Mesothelial cell of epicardium (in vitro differentiated cells): Measurements from ENCODE around the gene SPPL3. TPM values are rescaled to one million over a fixed set of nuclear protein-coding genes. Genes with fewer than 3 reads are reported as not detected.

Experiments
- DNase-seq, 2 experiments: peaks; one replicate each; pipeline ENCODE4 v3.0.0; 2021; ENCODE audit warnings: low spot score in 2 of 2; ENCODE audit not compliant: unreplicated experiment in 2 of 2
- H3K27ac Mint-ChIP-seq: 2 replicates; pipeline ENCODE4 v1.8.0; 2021; ENCODE audit warnings: mixed read lengths
- H3K27me3 Mint-ChIP-seq: 2 replicates; pipeline ENCODE4 v1.8.0; 2021; ENCODE audit warnings: low read depth, mixed read lengths
- H3K36me3 Mint-ChIP-seq: 2 replicates; pipeline ENCODE4 v1.8.0; 2021; ENCODE audit warnings: mixed read lengths
- H3K4me1 Mint-ChIP-seq: 2 replicates; pipeline ENCODE4 v1.8.0; 2021; ENCODE audit warnings: mixed read lengths
- H3K4me3 Mint-ChIP-seq: 2 replicates; pipeline ENCODE4 v1.8.0; 2021; ENCODE audit warnings: mild to moderate bottlenecking, moderate library complexity, mixed read lengths
- H3K9me3 Mint-ChIP-seq: 2 replicates; pipeline ENCODE4 v1.8.0; 2021; ENCODE audit warnings: mixed read lengths
- CTCF ChIP-seq: fragments of 200-600 bp; sonication (generic); IDR thresholded peaks from one replicate; pipeline ENCODE4 v1.5.0; 2021; ENCODE audit warnings: antibody characterized with exemption; ENCODE audit not compliant: unreplicated experiment
- total RNA-seq: library from RNA; stranded (reverse); gene quantifications from 3 replicates; pipeline ENCODE4 v1.2.1, GENCODE V29; 2021

The SPPL3 gene
- total RNA-seq, 1 donor from 2014 or later: 79.8 TPM

GRCh38 chr12:120890963-120891362 is 13.2 kb downstream of the SPPL3 start:
- TF ChIP-seq CTCF: no peak
- Mint-ChIP-seq H3K27ac (peak overlapping the region; percentile 19), H3K4me1 (peaks cover 16% of the 10 kb centered on the region), H3K27me3 (no peaks in the 10 kb centered on the region), H3K4me3 (no peak overlapping the region), H3K9me3 (no peaks in the 10 kb centered on the region), H3K36me3 (peaks cover 15% of the 10 kb centered on the region)
- no peak for DNase-seq

GRCh38 chr12:120887253-120888043 is 16.7 kb downstream of the SPPL3 start:
- no peak for DNase-seq
- Mint-ChIP-seq H3K36me3 (peaks cover 8% of the 10 kb centered on the region), H3K27me3 (no peaks in the 10 kb centered on the region), H3K4me1 (peaks cover 15% of the 10 kb centered on the region), H3K27ac (no peak overlapping the region), H3K4me3 (no peak overlapping the region), H3K9me3 (no peaks in the 10 kb centered on the region)
- TF ChIP-seq CTCF: no peak

GRCh38 chr12:120886199-120887018 is 17.7 kb downstream of the SPPL3 start:
- peak overlapping the region; percentile 43 for H3K27ac Mint-ChIP-seq
- no peak for TF ChIP-seq CTCF

GRCh38 chr12:120885521-120885920 is 18.6 kb downstream of the SPPL3 start:
- Mint-ChIP-seq H3K9me3 (no peaks in the 10 kb centered on the region), H3K4me3 (no peak overlapping the region), H3K27me3 (no peaks in the 10 kb centered on the region), H3K4me1 (peaks cover 5% of the 10 kb centered on the region), H3K27ac (no peak overlapping the region), H3K36me3 (peaks cover 5% of the 10 kb centered on the region)
- no peak for DNase-seq
- no peak for TF ChIP-seq CTCF

More at GRCh38 chr12:120886199-120887018, 17.7 kb downstream of the SPPL3 start:
- no peak for DNase-seq
- no peak overlapping the region for H3K4me3 Mint-ChIP-seq
- peaks cover 5% of the 10 kb centered on the region for H3K36me3 Mint-ChIP-seq
- H3K27me3 Mint-ChIP-seq: no peaks in the 10 kb centered on the region
- H3K9me3 Mint-ChIP-seq: no peaks in the 10 kb centered on the region
- peaks cover 9% of the 10 kb centered on the region for H3K4me1 Mint-ChIP-seq

- DNase-seq: no peak
- Mint-ChIP-seq H3K36me3 (peaks cover 5% of the 10 kb centered on the region), H3K4me1 (peaks cover 10% of the 10 kb centered on the region), H3K27ac (peak overlapping the region; percentile 61), H3K27me3 (no peaks in the 10 kb centered on the region), H3K4me3 (no peak overlapping the region), H3K9me3 (no peaks in the 10 kb centered on the region)
- TF ChIP-seq CTCF: no peak
Measured at GRCh38 chr12:120884644-120885043, 19.5 kb downstream of the SPPL3 start.
